HG02678 (cell line): ENCODE results near the gene CLEC3B.

Experiments
- ATAC-seq: cut with Tn5 transposase; IDR thresholded peaks from one replicate; pipeline ENCODE4 v1.9.1; 2021; ENCODE audit warnings: mild to moderate bottlenecking, moderate library complexity; ENCODE audit not compliant: unreplicated experiment

CLEC3B gene

DNA sequence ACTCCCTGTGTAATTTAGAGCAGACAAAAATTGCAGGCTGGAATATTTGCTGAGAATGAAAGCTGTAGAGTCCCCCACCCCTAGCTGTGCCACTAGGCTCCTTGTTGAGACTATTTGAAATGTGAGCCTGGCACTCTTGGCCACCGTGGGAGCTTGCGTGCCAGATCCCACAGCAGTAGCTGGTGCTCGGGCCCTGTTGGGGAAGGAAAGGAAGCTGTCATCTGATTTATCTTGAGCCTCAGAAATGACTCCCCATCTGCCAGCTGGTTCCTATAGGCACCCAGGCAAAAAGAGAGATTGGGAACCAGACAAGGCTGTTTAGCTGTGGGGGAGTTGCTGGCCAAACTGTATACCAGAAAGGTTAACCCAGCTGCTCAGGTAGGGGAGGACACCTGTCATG, 23.4 kb upstream of the CLEC3B start:
- no peak for ATAC-seq

DNA sequence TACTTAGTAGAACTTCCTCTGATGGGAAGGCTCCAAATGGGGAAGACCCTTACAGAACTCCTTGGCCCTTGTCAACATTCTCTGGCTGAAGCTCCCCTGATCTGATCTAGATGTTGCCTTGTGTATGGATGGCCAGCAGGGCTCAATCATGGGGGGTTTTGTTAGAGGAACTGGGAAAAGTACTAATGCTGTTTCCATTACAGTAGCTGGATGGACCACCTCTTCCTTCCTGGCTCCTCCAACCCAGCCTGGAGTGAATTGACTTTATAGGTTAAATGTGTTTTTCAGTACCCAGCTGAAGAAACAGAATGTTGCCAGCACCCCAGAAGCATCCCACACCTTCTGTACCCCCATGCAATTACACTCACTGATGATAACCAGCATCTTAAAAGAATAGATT, 22.7 kb upstream of the CLEC3B start:
- no peak for ATAC-seq

GRCh38 chr3:45003859-45004258, 22.2 kb upstream of the CLEC3B start:
- ATAC-seq, result no peak

- ATAC-seq, result no peak
These were observed 19.0 kb upstream of the CLEC3B start for GRCh38 chr3:45007091-45007490.

- ATAC-seq, result no peak
These were observed 18.0 kb upstream of the CLEC3B start for GRCh38 chr3:45008117-45008516.

GRCh38 chr3:45009868-45010267, 16.2 kb upstream of the CLEC3B start:
- ATAC-seq, result no peak

DNA sequence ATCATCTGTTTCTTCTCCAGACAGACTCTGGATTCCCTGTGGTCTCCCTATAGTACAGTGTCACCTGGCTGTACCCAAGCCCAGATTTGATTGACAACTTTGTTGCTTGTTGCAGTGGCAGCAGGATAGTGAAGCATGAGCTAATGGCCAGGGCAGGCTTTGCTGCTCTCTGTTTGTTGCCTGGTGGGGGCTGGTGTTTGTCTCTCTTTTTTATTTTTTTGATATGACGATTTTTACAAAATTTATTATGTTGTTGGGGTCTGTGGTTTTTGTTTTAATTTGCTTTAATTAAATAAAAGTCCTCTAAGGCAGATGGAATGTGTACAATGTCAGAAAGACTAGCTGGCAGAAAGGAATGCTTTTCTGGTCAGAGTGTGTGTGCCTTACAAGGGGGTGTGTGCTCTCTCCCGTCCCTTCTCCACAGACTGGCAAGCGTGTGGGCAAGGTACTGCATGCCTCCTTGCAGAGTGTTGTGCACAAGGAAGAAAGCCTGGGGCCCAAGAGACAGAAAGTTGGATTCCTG, 15.2 kb upstream of the CLEC3B start:
- no peak for ATAC-seq

DNA sequence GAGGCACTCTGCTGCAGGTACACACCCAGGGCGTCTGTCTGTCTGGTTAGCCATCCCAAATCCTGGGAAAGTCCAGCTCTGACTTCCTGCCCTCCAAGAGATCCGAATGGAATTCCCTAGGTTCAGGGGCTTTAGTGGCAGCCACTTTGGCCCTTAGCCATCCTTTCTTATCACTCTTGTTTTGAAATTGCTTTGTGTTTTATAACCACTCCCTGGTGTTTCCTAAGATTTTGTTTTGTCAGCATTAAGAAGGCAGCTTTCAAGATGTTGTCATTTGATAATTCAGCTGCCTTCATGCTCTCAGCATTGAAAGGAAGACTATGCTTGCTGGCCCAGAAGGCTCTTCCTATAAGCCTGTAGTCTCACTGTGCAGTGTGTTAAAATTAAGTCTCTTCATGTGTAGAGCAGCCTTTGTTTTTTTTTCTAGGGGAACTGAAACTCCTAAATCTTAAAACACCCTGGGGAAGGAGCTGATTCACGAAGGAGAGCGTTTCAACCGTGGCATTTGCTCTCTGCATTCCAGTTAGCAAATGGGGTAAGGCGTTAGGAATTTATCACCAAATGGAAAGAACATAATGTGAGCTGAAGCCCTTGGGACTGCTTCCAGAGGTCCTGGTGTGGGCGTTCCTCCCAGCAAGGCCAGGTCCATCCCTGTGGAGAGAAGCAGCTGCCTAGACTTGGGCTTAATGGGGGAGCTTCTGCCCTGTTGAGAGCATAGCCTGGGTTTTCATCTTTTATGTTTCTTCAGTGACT, 14.2 kb upstream of the CLEC3B start:
- peak; percentile 70 for ATAC-seq

DNA sequence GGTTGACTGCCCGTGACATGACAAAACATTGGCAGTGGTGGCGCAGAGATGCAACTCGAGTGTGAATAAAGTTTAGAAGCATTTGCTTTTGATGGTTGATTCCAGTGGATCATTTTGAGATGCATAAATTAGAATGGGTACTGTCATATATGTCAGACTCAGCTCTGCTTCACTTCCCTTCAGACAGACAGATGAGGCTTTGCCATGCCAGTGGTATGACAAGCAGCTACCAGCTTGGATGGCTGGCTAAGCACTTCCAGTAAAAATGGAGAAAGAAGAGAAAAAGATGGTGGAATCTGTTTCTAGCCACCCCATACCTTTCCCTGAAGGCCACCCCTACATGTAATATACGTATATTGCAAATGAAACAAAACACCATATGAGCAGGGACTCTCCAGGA, 13.5 kb upstream of the CLEC3B start:
- no peak for ATAC-seq

DNA sequence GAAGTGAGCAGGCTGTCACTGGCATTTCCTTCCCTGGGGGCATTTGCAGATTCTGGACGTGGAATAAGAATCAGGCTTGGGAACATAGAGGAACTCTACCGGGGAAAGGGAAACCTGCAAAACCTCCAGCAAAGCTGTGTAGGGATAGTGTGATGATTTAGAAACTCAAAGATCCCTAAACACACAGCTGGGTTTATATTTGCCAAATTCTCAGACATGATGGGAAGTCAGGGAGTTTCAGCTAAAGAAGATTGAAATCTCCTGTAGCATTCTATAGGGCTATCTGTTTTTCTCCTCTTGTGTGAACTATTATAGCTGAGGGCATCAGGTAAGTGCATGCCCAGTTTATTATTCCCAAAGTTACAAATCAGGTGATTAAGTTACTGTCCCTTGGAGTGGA, 9.2 kb upstream of the CLEC3B start:
- ATAC-seq, result no peak

GRCh38 chr3:45017821-45018220, 8.3 kb upstream of the CLEC3B start:
- ATAC-seq, result no peak

- no peak for ATAC-seq
These were observed 5.6 kb upstream of the CLEC3B start for GRCh38 chr3:45020534-45020933.

DNA sequence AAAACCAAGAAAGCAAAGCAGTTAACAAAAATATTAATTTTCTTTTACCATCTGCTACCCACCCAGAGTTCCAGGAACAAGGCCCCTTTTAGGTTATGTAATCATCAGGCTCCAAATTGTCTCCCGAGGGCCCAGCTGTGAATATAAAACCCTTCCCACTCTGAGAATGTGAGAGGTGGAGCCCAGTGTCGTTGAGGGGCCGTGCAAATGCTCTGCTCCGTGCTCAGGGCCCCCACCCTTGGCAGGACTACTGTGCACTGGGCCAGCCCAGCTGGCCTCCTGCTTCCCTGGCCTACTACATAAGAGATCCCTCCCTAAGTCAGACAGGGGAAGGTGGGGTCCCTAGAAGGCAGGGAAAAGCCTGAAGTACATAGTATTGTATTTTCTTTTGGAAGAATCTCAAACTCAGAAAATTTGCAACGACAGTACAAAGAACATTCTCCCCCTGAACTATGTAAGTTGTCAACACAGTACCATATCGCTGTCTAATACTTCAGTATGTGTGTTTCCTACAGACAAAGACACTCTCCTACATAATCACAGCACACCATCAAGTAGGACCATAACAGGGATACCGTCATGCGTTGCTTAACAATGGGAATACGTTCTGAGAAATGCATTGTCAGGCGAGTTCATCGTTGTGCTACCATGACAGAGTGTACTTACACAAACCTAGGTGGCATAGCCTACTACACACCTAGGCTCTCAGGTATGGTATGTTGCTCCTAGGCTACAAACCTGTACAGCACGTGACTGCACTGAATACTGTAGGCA, 4.4 kb upstream of the CLEC3B start:
- ATAC-seq, result no peak

DNA sequence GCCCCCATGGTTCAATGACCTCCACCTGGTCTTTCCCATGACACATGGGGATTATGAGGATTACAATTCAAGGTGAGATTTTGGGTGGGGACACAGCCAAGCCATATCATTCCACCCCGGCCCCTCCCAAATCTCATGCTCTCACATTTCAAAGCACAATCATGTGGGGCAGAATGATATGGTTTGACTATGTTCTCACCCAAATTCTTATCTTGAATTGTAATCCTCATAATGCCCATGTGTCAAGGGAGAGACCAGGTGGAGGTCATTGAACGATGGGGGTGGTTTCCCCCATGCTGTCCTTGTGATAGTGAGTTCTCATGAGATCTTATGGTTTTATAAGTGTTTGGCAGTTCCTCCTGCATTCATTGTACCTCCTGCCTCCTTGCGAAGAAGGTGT, 2.4 kb upstream of the CLEC3B start:
- ATAC-seq, result no peak

- no peak for ATAC-seq
These were observed 1.4 kb upstream of the CLEC3B start for GRCh38 chr3:45024542-45025255.

- ATAC-seq, result no peak
These were observed 854 bp downstream of the CLEC3B start for GRCh38 chr3:45026957-45027356.

DNA sequence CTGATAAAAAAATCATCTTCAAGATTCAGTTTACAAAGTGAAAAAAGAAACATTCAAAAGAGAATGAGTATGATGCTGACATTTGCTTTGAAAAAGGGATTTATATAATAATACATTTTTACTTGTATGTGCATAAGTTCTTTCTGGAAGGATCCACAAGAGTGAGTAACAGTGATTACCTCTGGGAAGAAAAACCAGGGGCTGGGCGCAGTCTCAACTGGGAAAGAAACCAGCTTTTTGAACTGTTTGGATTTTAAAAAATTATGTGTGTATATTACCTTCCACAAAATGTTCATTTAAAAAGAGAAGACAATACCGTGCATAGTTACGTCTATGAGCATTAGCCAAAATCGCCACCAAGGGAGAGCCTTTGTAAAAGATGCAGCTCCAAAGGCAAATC, 1.3 kb downstream of the CLEC3B start:
- ATAC-seq, result no peak

DNA sequence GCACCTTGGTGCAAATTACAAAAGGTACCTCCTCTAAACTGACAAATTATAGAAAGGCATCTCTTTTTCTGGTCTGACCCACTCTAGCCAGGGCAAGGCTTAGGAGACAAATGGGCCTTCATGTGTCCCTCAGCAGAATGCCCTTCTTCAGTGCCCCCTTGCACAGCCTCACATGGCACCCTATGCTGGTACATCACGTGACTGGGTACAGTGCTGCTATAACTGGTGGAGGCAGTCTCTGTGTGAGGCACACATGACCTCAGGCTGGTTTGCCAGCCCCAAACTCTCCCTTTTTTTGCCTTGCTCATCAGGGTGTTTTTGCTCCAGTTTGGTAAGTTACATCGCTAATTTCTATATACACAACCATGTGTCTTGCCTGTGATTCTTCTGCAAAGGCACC, 3.1 kb downstream of the CLEC3B start:
- ATAC-seq, result no peak

DNA sequence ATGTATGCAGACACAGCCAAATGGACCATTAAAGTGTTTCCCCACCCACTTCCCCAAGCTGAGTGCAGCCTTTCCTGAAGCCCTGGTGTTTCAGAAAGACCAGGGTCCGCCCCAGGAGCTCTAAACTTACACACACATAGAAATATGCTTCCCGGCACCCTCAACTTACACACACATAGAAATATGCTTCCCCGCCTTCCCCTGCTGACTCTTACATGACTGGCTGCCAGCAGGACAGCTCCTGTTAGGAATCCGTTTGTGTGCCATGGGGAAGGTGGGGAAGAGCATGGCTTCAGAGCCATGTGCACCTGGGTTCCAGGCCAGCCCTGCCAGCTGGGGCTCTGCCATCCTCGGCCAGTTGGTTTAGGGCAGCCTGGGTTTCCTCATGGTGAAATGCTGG, 3.6 kb downstream of the CLEC3B start:
- no peak for ATAC-seq

- ATAC-seq, result no peak
These were observed 5.4 kb downstream of the CLEC3B start for GRCh38 chr3:45031531-45031930.

GRCh38 chr3:45032113-45032512, 6.0 kb downstream of the CLEC3B start:
- ATAC-seq, result no peak

- no peak for ATAC-seq
These were observed 7.7 kb downstream of the CLEC3B start for GRCh38 chr3:45033791-45034190.
